HepG2 (cell line): ENCODE results near the gene SPRY1. TPM values are rescaled to one million over a fixed set of nuclear protein-coding genes. Genes with fewer than 3 reads are reported as not detected.
A peak's percentile ranks its signal among the peaks of the same experiment; 100 is the strongest.

Experiments
- ADNP ChIP-seq: sonication (generic); formaldehyde crosslinking; IDR thresholded peaks from 2 replicates; pipeline ENCODE4 v1.4.0; 2020; ENCODE audit warnings: missing genetic modification reagents
- AKAP8 ChIP-seq: sonication (generic); formaldehyde crosslinking; IDR thresholded peaks from 2 replicates; pipeline ENCODE4 v1.5.1; 2020; ENCODE audit warnings: mild to moderate bottlenecking, missing genetic modification reagents
- CEBPG ChIP-seq: IDR thresholded peaks from 2 replicates; pipeline ENCODE4 v1.6.1; 2016
- JUN ChIP-seq: sonication (generic); formaldehyde crosslinking; IDR thresholded peaks from 2 replicates; pipeline ENCODE4 v1.4.0; 2020; ENCODE audit warnings: mild to moderate bottlenecking, missing genetic modification reagents
- NR2F1 ChIP-seq, 2 experiments: fragments of 450-650 bp in 1 of 2; formaldehyde crosslinking in 1 of 2; IDR thresholded peaks; 2 replicates each; pipeline versions ENCODE4 v1.5.0 to v1.6.1; 2016 to 2020; ENCODE audit warnings: mild to moderate bottlenecking in 1 of 2, missing compliant biosample characterization in 1 of 2, missing genetic modification reagents in 1 of 2, moderate library complexity in 1 of 2
- SP4 ChIP-seq: sonication (generic); formaldehyde crosslinking; IDR thresholded peaks from 2 replicates; pipeline ENCODE4 v1.8.1; 2023; ENCODE audit warnings: mild to moderate bottlenecking, missing genetic modification reagents
- TP53 ChIP-seq: sonication (generic); formaldehyde crosslinking; conservative IDR thresholded peaks from 2 replicates; pipeline ENCODE4 v1.4.0; 2020; ENCODE audit warnings: missing genetic modification reagents
- YEATS4 ChIP-seq: sonication (generic); formaldehyde crosslinking; IDR thresholded peaks from 2 replicates; pipeline ENCODE4 v1.4.0; 2020; ENCODE audit warnings: missing genetic modification reagents, borderline replicate concordance
- ZBTB21 ChIP-seq: sonication (generic); formaldehyde crosslinking; IDR thresholded peaks from 2 replicates; pipeline ENCODE4 v1.4.0; 2020; ENCODE audit warnings: missing genetic modification reagents
- ZBTB38 ChIP-seq: sonication (generic); formaldehyde crosslinking; IDR thresholded peaks from 2 replicates; pipeline ENCODE4 v1.5.1; 2020; ENCODE audit warnings: mild to moderate bottlenecking, missing genetic modification reagents
- ZHX1 ChIP-seq: sonication (generic); formaldehyde crosslinking; IDR thresholded peaks from 2 replicates; pipeline ENCODE4 v1.8.1; 2022; ENCODE audit warnings: low read depth, mild to moderate bottlenecking, missing genetic modification reagents
- ZMYM4 ChIP-seq: sonication (generic); formaldehyde crosslinking; IDR thresholded peaks from 2 replicates; pipeline ENCODE4 v1.8.1; 2023; ENCODE audit warnings: mild to moderate bottlenecking, missing genetic modification reagents
- ZNF318 ChIP-seq: sonication (generic); formaldehyde crosslinking; IDR thresholded peaks from 2 replicates; pipeline ENCODE4 v1.4.0; 2020; ENCODE audit warnings: mild to moderate bottlenecking, missing genetic modification reagents
- ZNF605 ChIP-seq: sonication (generic); formaldehyde crosslinking; IDR thresholded peaks from 2 replicates; pipeline ENCODE4 v1.8.0; 2022; ENCODE audit warnings: mild to moderate bottlenecking, missing genetic modification reagents
- ZNF710 ChIP-seq: sonication (generic); formaldehyde crosslinking; IDR thresholded peaks from 2 replicates; pipeline ENCODE4 v1.5.0; 2020; ENCODE audit warnings: mild to moderate bottlenecking, missing genetic modification reagents, borderline replicate concordance
- ZNF713 ChIP-seq: sonication (generic); formaldehyde crosslinking; IDR thresholded peaks from 2 replicates; pipeline ENCODE4 v1.4.0; 2020; ENCODE audit warnings: mild to moderate bottlenecking, missing genetic modification reagents
- polyA plus RNA-seq, 8 experiments: library from polyadenylated mRNA; depleted of rRNA in 3 of 8; stranded (reverse) in 7 of 8; unstranded in 1 of 8; fragments of >200 nt; fragmentation: Illumina TruSeq in 4 of 8; extraction: Trizol in 4 of 8; gene quantifications; 2 replicates each; pipeline versions ENCODE4 v1.2.1 to v1.2.3, GENCODE V29; 2011 to 2016; ENCODE audit warnings: low read depth in 4 of 8, missing spikeins in 1 of 8, mixed read lengths in 1 of 8; ENCODE audit not compliant: insufficient read depth in 1 of 8
- total RNA-seq, 5 experiments: library from RNA; depleted of rRNA; stranded (reverse); fragments of >200 nt; fragmentation: Illumina TruSeq; extraction: Trizol; gene quantifications; 2 replicates each; pipeline ENCODE4 v1.2.3, GENCODE V29; 2016; ENCODE audit warnings: low read depth in 1 of 5

Gene SPRY1
- total and polyA plus RNA-seq, 2 of the 13 experiments (the other 11 are each of a cell fraction or from before 2014, with no cell fraction given): 24.7 to 33.4 TPM

- TF ChIP-seq ZBTB38 (CRISPR knock-in tag): 0 out of 2 replicates have a peak, but pooled peaks have one; percentile 37
- TF ChIP-seq SP4 (CRISPR knock-in tag): peak; percentile 79; the same call in 1 of the 2 replicates
- TF ChIP-seq ADNP (CRISPR knock-in tag): no peak
- TF ChIP-seq NR2F1 (CRISPR knock-in tag; IDR thresholded peaks at IDR 0.05): no peak
- 0 out of 2 replicates have a peak, but pooled peaks have one; percentile 73 for TF ChIP-seq TP53 (CRISPR knock-in tag)
- TF ChIP-seq ZHX1 (CRISPR knock-in tag): 0 out of 2 replicates have a peak, but pooled peaks have one; percentile 3
- peak; percentile 30; the same call in 1 of the 2 replicates for TF ChIP-seq ZNF710
- no peak for TF ChIP-seq AKAP8 (CRISPR knock-in tag)
- peak; percentile 66 for TF ChIP-seq CEBPG
- 0 out of 2 replicates have a peak, but pooled peaks have one; percentile 8 for TF ChIP-seq ZNF605 (CRISPR knock-in tag)
- no peak for TF ChIP-seq ZBTB21
- TF ChIP-seq JUN (CRISPR knock-in tag): peak; percentile 53; the same call in 1 of the 2 replicates
- no peak for TF ChIP-seq ZNF318
- peak; percentile 91 for TF ChIP-seq ZMYM4 (CRISPR knock-in tag)
- TF ChIP-seq YEATS4 (CRISPR knock-in tag): no peak; the same call in 1 of the 2 replicates
- TF ChIP-seq ZNF713: no peak
Measured at GRCh38 chr4:123396307-123397143, at the start of gene SPRY1 (continued).
